Stimulated activated CD8-positive, alpha-beta memory T cell treated with anti-CD3 and anti-CD28 coated beads, Interleukin-7, amount 100 ng/mL, for 1 hour (primary cell): ENCODE measurements around the gene TMED1.
"Not testable (repeated sequence)": the region's sequence is repeated elsewhere in the genome, so short reads cannot be mapped to it uniquely, and the experiment has no call there.

Source experiments
- DNase-seq, 2 donors: peaks; one replicate each; pipeline ENCODE4 v3.0.0-alpha.2; 2020; ENCODE audit warnings: low read depth in 2 of 2

Gene TMED1, protein sequence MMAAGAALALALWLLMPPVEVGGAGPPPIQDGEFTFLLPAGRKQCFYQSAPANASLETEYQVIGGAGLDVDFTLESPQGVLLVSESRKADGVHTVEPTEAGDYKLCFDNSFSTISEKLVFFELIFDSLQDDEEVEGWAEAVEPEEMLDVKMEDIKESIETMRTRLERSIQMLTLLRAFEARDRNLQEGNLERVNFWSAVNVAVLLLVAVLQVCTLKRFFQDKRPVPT

DNA sequence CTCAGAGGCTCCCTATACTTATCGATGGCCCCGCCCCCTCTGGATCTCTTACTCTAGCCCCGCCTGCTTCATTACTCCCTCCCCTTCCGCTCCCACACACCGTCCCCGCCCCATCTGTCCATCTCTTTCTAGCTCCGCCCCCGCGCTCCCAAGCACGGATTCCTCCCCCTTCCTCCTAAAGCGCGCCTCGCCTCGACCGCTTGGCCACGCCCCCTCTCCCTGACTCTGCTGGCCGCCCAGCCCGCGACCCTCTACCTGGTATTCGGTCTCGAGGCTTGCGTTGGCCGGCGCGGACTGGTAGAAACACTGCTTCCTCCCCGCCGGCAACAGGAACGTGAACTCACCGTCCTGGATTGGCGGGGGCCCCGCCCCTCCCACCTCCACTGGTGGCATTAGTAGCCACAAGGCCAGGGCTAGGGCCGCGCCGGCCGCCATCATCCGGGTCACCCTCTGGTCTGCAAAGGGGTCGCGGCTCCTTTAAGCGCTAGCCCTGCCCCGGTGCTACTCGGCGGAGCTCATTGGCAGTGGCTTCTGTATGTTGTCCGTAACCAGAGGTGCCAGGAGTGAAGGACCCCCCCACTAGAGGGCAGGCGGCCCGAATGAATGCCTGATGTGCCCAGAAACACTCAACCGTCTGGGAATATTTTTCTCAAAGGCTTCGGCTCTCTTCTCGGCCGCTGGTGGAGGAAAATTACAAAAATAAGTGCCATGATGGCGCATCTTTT is at the start of gene TMED1:
Gene TMED1 (minus strand): TSS at position 459 of the 725 bp plus-strand sequence. CDS start 21 bp downstream, at position 438.
- DNase-seq, result peak; percentile 77 to 88

DNA sequence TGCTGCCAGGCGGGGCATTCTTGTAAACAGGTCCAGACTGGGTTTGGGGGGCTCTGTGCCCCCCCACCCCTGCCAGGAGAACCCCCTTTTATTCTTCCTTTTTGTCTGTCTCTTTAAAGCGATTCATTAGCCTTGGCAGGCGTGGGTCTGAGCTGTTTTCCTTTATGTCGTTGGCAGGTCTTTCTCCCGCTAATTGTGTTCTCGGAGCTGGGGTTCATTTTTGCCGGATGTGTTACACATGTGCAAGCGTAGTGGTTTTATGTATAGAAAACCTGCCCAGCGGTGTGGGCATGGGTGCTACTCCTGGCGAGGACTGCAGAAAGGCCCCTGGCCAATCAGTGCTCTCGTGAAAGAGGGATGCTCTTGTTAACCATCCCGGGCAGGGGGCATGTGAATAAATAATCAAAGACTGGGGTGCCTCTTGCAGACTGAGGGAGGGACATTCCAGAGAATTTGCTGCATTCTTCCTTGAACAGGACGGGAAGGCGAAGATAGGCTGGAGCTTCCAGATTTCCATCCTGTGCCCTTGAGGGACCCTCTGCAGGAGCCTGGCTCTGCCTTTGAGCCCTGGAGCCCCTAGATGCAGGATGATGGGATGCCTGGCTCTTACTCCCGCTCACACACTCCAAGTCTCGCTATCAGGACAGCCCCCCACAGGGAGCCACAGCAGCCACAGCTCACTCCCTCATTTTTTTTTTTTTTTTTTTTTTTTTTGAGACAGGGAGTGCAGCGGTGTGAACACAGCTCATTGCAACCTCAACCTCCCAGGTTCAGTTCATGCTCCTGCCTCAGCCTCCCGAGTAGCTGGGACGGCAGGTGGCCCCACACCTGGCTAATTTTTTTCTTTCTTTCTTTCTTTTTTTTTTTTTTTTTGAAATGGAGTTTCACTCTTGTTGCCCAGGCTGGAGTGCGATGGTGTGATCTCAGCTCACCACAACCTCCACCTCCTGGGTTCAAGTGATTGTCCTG is 49.5 kb upstream of the TMED1 start:
- no peak for DNase-seq

DNA sequence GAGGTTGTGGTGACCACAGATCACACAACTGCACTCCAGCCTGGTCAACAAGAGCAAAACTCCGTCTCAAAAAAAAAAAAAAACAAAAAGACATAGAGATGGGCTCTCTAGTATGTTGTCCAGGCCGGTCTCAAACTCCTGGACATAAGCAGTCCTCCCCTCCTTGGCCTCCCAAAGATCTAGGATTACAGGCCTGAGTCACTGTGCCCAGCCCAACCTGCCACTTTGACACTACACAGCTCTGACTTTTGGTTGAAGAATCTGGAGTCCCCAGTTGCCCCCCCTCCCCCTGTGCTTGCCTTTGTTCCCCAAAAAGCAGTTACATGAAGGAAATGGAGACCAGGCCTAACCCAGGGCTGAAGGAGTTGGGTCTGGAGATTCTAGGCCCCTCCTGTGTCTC is 48.3 kb upstream of the TMED1 start:
- no peak for DNase-seq

DNA sequence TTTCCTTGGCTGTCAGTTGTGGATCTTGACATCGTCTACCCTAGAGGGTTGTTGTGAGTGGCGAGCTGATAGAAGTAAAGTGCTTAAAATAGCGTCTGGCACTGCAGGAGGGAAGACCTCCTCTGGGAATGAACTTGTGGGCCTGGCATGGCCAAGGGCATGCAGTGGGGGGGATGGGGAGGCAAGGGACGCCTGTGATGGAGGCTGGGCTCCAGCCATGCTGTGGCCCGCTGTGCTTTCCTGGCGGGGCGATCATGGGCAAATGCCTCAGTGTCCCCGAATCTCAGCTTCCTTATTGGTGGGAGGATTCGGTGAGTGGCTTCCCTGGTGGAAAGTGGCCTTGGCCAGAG is 46.1 kb upstream of the TMED1 start:
- no peak for DNase-seq

DNA sequence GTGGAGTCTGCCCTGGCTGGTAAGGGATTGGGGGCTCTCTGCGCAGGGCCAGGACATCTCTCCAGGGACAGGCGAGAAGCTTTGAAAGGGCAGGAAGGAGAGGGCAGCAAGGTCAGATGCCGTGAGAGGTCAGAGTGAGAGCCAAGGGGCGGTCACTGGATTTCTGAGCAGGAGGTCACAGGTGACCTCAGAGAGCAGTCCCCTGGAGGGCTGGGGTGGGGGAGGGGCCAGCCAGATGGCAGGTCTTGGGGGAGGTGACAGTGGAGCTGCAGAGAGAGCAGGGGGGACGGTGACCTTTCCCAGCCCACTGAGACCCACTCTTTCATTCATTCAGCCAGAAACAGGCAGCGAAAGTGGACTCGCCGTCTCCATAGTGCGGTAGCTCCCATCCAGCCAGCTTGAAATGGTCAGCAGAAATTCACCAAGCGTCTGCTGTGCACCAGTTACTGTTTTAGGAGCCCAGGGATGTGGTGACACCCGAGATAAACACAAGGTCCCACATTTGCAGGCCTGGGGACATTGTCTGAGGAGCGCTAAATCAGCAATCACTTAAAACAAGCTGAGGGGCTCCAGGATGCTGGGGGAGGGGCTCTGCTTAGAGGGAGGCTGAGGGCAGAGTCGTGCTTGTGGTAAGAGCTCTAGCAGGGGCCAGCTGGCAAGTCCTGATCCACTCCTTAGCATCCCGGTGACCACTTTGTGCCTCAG is 45.5 kb upstream of the TMED1 start:
- no peak for DNase-seq

DNA sequence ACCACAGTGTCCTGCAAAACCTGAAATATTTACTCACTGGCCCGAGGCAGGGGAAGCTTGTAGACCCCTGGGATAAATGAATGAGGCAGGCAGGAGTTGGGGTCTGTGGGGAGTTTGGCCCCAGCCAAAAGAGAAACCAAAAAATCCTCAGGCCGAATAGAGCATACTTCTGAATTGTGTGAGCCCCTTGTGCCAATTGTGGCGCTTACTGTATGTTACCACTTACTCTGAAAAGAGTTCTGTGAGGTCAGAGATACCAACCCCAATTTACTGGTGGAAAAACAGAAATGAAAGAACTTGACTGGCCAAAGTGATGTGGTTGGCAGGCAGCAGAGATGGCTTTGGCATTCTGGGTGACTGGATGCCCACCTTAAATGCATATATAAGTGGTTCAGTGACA is 42.2 kb upstream of the TMED1 start:
- DNase-seq, result no peak

DNA sequence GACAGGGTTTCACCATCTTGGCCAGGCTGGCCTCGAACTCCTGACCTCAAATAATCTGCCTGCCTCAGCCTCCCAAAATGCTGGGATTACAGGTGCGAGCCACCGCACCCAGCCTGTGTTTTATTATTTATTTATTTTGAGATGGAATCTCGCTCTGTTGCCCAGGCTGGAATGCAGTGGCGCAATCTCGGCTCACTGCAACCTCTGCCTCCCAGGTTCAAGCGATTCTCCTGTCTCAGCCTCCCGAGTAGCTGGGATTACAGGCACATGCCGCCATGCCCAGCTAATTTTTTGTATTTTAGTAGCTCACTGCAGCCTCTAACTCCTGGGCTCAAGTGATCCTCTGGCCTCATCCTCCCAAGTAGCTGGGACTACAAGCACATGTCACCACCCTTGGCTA is 41.6 kb upstream of the TMED1 start:
- not testable (repeated sequence) for DNase-seq

DNA sequence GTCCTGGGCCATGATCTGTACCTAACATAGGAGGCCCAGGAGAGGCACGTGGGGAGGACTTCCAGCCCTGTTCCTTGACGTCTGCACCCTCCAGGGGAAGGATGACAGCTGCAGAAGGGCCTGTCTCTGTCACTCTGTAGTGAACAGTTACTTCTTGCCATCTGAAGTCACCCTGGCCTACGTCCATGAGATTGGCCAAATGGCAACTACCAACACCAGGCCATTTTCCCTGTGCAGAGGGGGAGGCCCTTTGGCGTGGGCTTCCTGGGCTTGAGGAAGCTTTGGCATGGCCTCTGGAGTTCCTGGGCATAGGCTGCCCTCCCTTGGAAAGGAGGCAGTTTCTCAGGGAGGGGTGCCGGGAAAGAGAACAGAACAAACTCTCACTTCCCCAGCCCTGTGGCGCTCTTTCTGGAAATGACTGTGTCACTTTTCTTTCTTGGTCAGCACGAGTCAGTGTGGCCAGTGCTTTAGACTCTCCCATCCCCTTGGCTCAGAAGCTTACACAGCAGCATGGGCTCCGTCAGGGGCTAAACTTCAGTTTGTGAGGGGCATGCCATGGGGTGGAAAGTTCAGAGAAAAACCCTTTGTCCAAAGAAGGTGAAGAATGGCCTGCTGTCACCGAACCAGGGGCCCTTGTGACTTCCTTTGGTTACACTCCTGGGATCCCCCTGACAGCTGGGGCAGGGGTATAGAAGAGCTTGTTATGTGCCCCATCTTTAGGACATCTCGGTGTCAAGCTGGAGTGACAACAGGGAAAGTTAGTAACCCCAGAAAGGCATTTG is 40.6 kb upstream of the TMED1 start:
- DNase-seq, result no peak

DNA sequence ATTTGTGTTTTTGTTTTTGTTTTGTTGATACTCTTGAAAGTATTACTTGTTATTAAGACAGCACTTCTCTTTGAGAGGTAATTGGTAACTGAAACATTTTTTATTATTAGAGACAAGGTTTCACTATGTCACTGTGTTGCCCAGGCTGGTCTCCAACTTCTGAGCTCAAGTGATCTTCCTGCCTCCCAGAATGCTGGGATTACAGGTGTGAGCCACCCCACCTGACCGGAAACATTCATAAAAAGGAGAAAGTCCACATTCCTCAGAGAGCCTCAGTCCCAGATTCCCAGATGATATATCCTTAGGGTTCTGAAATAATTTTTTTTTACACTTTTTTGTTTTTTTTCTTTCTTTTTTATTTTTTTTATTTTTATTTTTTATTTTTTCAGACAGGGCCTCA is 38.0 kb upstream of the TMED1 start:
- DNase-seq, result no peak

DNA sequence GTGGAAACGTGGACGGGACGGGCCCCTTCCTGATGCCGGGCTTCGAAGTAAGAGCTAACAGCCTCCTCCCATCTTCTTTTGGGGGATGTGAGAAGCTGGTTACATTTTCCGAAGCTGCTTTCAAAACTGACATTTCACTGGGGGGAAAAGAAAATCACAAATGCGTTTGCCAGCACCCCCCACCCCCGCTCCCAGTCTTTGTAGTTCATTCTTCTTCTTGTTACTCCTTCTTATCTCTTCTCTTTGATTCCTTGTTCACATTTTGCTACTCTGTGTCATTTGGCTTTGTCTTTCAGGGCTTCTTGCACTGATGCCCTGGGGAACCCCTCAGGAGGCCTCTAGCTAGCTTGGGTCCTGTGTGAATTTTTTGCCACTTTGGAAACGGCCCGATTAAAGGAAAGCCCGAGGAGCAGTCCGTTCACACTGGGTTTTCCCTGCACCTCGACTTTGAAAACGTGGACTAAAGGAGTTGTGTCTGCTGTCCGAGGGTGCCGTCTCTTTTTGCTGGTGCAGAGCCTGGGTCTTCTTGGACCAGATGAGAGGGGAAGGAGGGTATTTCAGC is 36.6 kb upstream of the TMED1 start:
- DNase-seq, result no peak

DNA sequence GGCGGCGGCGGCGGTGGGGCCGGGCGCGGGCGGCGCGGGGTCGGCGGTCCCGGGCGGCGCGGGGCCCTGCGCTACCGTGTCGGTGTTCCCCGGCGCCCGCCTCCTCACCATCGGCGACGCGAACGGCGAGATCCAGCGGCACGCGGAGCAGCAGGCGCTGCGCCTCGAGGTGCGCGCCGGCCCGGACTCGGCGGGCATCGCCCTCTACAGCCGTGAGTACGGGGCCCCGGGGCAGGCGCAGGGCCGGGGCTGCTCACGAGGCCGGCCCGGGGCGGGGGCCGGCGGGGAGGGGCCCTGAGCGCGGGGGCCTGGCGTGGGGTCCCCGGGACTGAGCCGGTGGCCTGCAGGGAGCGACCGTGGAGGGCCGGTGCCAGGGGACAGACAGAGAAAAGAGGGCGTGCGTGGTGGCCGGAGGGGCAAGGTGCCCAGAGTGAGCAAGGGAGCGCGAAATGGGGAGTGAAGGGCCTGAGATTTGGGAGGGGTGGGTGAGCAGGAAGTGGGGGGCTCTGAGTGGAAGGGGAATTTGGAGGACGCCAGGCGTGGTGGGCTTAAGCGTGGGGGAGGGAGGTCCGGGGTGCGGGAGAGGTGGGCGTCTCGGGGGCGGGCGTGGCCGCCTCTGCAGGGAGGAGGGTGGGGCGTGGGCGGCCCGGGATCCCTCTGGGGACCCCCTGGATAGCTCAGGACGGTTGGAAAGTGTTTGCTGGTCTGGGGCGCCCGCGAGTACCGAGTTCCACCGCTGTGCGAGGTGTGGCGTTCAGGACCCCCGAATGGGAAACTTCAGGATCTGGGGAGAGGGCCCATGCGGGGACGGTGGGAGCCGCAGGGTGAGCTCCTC is 35.9 kb upstream of the TMED1 start:
- no peak for DNase-seq

DNA sequence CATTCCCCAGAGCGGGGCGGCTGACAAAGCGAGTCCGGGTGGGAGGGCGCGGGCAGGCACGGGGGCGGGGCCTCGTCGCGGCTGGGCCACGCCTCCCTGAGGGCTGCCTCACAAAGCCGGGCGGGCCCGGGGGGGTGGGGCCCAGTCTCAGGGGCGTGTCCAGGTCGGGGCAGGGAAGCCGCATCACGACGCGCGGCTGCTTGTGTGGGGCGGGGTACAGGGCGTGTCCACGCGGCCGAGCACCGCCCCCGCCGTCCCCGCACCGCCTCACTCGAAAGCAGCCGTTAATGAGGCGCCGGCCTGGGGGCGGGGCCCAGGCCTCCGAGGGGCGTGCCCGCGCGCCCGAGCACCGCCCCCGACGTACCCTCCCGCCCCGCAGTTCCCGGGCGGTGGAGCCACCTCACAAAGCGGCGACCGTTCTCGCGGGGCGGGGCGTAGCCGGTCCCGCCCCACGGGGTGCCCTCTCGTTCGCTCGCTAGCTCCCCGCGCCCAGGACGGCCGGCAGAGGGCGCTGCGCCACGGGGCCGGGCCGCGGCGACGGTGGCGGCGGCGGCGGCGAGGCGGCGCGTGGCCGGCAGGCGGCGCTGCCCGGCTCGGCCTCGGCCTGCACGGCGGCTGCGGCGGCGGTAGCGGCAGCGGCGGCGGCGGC is 35.1 kb upstream of the TMED1 start, which contains the start of gene CARM1:
Gene CARM1 (plus strand): TSS at position 599 of the 649 bp plus-strand sequence. CDS start 150 bp downstream, outside the sequence.
- DNase-seq, result peak; percentile 97 to 98

DNA sequence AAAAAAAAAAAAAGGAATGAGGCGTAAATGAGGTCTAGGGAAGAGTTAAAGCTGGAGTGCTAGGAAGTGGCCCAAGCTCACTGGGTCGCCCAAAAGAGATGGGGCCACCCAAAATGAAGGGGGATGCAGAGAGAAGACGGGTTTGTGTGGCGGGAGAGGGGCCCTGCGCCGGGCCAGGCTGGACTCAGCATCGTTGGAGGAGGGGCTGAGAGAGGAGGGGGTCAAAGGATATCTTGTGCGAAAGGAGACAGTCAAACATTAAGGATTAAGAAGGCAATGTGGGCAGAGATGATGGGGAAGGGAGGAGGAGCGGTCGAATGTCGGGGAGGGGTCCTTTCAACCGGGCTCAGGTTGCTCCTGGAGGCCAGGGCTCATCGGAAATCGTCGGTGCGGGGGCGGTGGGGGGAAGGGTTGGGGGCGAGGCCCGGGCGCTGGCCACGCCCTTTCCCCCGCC is 34.5 kb upstream of the TMED1 start:
- DNase-seq, result no peak

DNA sequence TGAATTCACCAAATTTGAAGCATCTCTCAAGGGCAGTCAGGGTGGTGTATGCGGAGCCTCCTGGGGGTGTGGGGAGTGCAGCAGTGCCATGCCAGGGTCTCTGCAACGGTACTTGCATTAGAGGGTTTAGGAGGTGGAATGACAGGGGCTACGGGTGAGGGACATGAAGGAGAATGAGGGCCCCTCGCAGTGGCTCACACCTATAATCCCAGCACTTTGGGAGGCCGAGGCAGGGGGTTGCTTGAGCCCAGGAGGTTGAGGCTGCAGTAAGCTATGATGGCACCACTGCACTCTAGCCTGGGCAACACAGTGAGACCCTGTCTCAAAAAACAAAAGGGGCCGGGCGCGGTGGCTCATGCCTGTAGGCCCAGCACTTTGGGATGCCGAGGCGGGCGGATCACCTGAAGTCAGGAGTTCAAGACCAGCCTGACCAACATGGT is 33.9 kb upstream of the TMED1 start:
- not testable (repeated sequence) for DNase-seq

DNA sequence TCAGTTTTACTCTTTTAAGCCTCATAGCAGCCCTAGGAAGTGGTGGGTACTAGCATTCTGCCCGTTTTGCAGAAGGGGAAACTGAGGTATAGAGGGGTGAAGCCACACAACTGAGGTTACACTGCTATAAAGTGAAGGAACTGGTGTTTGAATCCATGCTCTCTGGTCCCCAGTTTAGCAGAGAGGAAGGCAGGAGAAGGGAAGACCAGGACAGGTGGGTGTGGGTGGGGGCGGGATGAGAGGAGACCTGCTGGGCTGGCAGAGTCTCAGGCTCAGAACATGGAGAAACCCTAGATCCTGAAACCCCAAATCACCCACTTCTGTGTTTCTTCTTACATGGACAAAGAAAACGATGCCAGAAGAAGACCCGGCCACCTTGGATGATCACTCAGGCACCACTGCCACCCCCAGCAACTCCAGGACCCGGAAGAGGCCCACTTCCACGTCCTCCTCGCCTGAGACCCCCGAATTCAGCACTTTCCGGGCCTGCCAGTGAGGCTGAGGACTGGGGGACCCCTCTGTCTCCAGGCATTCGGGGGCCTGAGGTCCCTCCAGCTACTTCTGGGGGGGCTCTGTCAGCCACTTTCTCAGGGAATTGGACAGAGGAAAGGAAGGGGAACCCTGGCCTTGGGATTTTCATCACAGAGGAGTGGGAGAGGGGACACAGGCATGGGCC is 33.0 kb upstream of the TMED1 start:
- DNase-seq, result no peak

DNA sequence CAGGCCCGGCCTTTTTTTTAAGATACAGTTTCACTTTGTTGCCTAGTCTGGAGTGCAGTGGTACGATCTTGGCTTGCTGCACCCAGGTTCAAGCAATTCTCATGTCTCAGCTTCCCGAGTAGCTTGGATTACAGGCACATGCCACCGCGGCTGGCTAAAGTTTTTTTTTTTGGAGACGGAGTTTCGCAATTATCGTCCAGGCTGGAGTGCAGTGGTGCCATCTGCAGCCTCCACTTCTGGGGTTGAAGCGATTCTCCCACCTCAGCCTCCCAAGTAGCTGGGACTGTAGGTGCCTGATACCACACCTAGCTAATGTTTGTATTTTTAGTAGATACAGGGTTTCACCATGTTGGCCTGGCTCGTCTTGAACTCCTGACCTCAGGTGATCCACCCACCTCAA is 30.5 kb upstream of the TMED1 start:
- DNase-seq, result no peak

DNA sequence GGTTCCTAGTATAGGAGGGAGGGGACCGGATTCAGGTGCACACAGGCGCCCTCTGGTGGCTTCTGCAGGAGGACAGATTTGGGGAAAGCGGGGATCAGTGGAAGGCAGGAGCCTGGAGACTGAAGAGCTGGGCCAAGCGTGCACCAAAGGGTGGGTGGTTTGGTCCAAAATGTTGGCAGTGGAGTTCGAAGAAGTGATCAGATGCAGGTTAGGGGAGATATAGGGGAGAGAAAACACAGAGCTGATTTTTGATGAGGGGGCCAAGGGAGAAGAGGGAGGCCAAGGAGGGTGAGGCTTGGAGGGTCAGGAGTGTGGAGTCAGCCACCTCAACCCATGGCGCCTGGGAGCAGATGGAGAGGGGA is 28.5 kb upstream of the TMED1 start:
- peak; percentile 54 to 72 for DNase-seq

DNA sequence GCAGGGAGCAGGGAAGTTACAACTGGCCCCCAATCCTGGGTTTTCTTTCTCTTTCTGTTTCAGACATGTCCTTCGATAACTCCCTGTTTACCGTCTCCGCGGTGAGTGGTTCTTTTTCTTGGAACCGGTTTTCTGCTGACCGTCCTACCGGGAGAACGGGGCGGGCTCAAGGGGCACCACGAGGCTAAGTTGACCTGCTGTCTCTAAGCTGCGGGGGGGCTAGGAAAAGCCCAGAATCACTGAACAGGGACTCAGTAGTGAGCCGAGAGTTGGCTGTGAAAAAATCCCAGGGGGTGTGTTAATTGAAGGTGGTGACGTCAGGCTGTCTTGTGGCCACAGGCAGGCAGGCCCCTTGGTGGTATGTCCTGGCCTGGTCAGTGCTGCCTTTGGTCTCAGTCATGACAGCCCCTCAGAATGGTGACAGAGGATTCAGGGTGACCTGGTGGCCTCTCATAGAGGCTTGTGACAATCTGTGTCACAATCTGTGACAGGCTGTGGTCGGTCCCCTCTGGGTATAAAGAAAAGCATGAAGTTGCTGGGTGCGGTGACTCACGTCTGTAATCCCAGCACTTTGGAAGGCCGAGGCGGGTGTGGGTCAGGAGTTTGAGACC is 27.2 kb upstream of the TMED1 start:
- no peak for DNase-seq
